Psoas muscle (tissue), 8 donors: ENCODE measurements around the gene LRRC3C. TPM values are rescaled to one million over a fixed set of nuclear protein-coding genes. Genes with fewer than 3 reads are reported as not detected.

Source experiments
- ATAC-seq, 4 donors: fragments of 200-7000 bp; cut with Tn5 transposase; one replicate each; pipeline ENCODE4 v1.9.1; 2020; ENCODE audit warnings: moderate library complexity in 3 of 4, mild to moderate bottlenecking in 2 of 4
- DNase-seq, 2 donors: peaks; one replicate each; pipeline ENCODE4 v3.0.0-alpha.2; 2020
- H3K27ac ChIP-seq: fragments of 200-600 bp; one replicate; pipeline ENCODE4 v1.8.0; 2022
- H3K27me3 ChIP-seq, 3 donors: fragments of 200-600 bp in 1 of 3; one replicate each; pipeline versions ENCODE4 v1.6.1 to v1.8.0; 2013 to 2022; ENCODE audit warnings: low read length in 2 of 3, mild to moderate bottlenecking in 2 of 3, moderate library complexity in 1 of 3; ENCODE audit not compliant: insufficient read depth in 3 of 3
- H3K36me3 ChIP-seq, 2 donors: fragments of 200-600 bp in 1 of 2; one replicate each; pipeline versions ENCODE4 v1.6.1 to v1.8.0; 2013 to 2022; ENCODE audit warnings: low read depth in 1 of 2, mild to moderate bottlenecking in 1 of 2, moderate library complexity in 1 of 2; ENCODE audit not compliant: insufficient read depth in 1 of 2
- H3K4me1 ChIP-seq: fragments of 200-600 bp; one replicate; pipeline ENCODE4 v1.8.0; 2022
- H3K4me3 ChIP-seq: fragments of 200-600 bp; one replicate; pipeline ENCODE4 v1.8.0; 2022; ENCODE audit warnings: mild to moderate bottlenecking
- H3K9me3 ChIP-seq: fragments of 200-600 bp; one replicate; pipeline ENCODE4 v1.8.0; 2022
- CTCF ChIP-seq: fragments of 200-600 bp; IDR thresholded peaks from one replicate; pipeline ENCODE4 v1.8.0; 2022; ENCODE audit warnings: antibody characterized with exemption
- WGBS, 3 donors: extraction: QIAGEN DNeasy Blood & Tissue Kit; methylation state at CpG; one replicate each; pipeline versions ENCODE4 v1.1.6 to v1.1.7; 2013; 5-methylcytosine and 5-hydroxymethylcytosine counted together
- intact Hi-C, 2 donors: fragments of 100-400 bp; cut with DNase I; formaldehyde crosslinking; loops; one replicate each; pipeline versions ENCODE4 v1.11.0 to v1.14.2; 2022
- polyA plus RNA-seq, 3 donors: library from polyadenylated mRNA; stranded (reverse); fragments of 200-250 nt; gene quantifications; one replicate each; pipeline ENCODE4 v1.2.3, GENCODE V29; 2013
- total RNA-seq, 4 donors: library from RNA; stranded (reverse); fragmentation: NEBNext Ultra II Directional in 2 of 4; extraction: Animal tissue kit (Norgen Biotek cat#: 25700) in 2 of 4; gene quantifications; one replicate each; pipeline versions ENCODE4 v1.2.1 to v1.2.4, GENCODE V29; 2021 to 2023
- donor health status: healthy with polysubstance abuse.
- donor health status: DM: no; HTN: no; CAD: no; lungs with moderate emphysema.
- donor health status: Bipolar disorder and iron deficiency.
- donor health status: healthy.
- donor health status: DM: yes; HTN: yes; CAD: no.
- donor health status: DM: no; HTN: no; CAD: no.
- donor health status: DM: no; HTN: no; CAD: no.
- donor health status: DM: yes; HTN: yes; CAD: no.

Gene LRRC3C
- total and polyA plus RNA-seq, 7 donors: 0.04 TPM; not detected in 6

DNA sequence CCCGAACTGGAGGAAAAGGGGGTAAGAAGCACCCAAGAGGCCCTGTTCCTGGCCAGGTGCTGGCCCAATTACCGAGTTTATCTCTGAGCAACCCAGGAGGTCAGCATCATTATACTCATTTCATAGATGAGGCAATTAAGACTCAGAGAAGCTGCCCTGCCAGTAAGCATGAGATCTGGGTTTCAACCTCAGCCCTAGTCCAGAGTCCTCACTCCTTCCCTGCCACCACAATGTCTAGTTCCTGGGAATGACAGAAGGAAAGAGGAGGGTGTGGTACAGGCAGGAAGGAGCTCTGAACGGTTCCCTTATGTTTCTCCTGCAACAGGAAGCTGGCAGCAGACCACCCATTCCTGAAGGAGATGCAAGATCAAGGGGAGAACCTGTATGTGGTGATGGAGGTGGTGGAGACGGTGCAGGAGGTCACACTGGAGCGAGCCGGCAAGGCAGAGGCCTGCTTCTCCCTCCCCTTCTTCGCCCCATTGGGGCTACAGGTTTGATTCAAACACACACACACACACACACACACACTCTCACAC, 42.7 kb downstream of the LRRC3C start:
- Histone ChIP-seq H3K27me3 (peaks cover 0 to 26% (median 0%) of the 10 kb centered on the region in 3 donors), H3K4me3 (no peak overlapping the region), H3K4me1 (no peaks in the 10 kb centered on the region), H3K36me3 (no peaks in the 10 kb centered on the region), H3K27ac (no peak overlapping the region), H3K9me3 (no peaks in the 10 kb centered on the region)
- no peak for DNase-seq
- no peak for ATAC-seq
- 61 to 65% (median 63%) methylated on average over 7 of the region's 7 CpGs for WGBS, 3 donors
- intact Hi-C loops: no loop called here
- no peak for TF ChIP-seq CTCF

DNA sequence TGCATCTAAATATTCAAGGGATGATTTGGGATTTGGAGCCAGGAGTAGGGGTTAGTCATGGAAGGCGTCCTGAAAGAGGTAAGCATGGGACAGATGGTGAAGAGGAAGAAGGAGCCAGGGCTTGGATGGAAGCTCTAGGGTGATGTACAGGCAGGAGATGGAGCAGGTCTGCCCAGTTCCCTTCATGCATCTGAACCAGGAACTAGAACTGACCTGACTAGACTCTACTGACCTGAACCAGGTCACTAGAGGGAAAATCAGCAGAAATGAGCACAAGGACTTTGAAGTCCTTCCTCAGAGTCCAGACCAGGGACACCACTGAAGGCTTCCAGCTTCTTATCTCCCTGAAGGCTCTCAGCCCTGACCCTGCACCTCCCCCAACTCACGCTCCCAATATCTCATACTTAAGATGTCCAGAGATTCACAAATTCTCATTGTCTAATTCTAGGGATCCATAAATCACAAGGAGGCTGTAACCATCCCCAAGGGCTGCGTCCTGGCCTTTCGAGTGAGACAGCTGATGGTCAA, 43.6 kb downstream of the LRRC3C start:
- no peak for TF ChIP-seq CTCF
- Histone ChIP-seq H3K27me3 (peaks cover 0 to 26% (median 0%) of the 10 kb centered on the region in 3 donors), H3K9me3 (no peaks in the 10 kb centered on the region), H3K36me3 (no peaks in the 10 kb centered on the region), H3K27ac (no peak overlapping the region), H3K4me3 (no peak overlapping the region), H3K4me1 (no peaks in the 10 kb centered on the region)
- no peak for DNase-seq
- intact Hi-C loops: no loop called here
- WGBS, 3 donors: 86 to 92% (median 89%) methylated on average over 4 of the region's 4 CpGs
- ATAC-seq: no peak

- H3K27me3 ChIP-seq: peaks cover 0 to 29% (median 2%) of the 10 kb centered on the region in 3 donors
- H3K4me1 ChIP-seq: no peaks in the 10 kb centered on the region
- WGBS, 3 donors: 37 to 52% (median 47%) methylated on average over 3 of the region's 3 CpGs
- H3K9me3 ChIP-seq: no peaks in the 10 kb centered on the region
- ATAC-seq (no peak), DNase-seq (no peak)
- intact Hi-C loops: no loop called here
- no peak overlapping the region for H3K4me3 ChIP-seq
- H3K36me3 ChIP-seq: no peaks in the 10 kb centered on the region
- TF ChIP-seq CTCF: no peak
- no peak overlapping the region for H3K27ac ChIP-seq
Observed at GRCh38 chr17:39972271-39972670, 44.7 kb downstream of the LRRC3C start.

DNA sequence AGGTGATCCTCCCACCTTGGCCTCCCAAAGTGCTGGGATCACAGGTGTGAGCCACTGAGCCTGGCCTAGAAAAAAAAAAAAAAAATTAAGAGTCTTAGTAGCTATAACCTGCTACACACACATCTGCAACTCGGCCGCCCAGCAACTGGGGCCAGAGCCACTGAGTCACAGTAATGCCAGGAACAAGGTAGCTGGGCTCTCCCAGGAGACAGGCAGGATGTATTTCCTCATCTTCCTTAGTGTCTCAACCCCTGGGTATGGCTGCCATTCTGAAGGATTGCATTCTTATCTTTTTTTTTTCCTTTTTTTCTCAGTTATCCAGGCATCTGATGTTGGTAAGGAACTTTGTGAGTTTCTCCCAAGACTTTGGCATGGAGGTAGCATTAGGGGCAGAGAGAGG, 46.0 kb downstream of the LRRC3C start:
- Histone ChIP-seq H3K4me3 (no peak overlapping the region), H3K4me1 (no peaks in the 10 kb centered on the region), H3K27ac (no peak overlapping the region), H3K9me3 (no peaks in the 10 kb centered on the region), H3K27me3 (peaks cover 0 to 29% (median 2%) of the 10 kb centered on the region in 3 donors), H3K36me3 (no peaks in the 10 kb centered on the region)
- no peak for ATAC-seq
- intact Hi-C loops: no loop called here
- WGBS, 3 donors: 88 to 95% (median 89%) methylated on average over 2 of the region's 2 CpGs
- no peak for TF ChIP-seq CTCF
- no peak for DNase-seq

GRCh38 chr17:39974433-39974832, 46.9 kb downstream of the LRRC3C start:
- Histone ChIP-seq H3K36me3 (no peaks in the 10 kb centered on the region), H3K4me1 (no peaks in the 10 kb centered on the region), H3K9me3 (no peaks in the 10 kb centered on the region), H3K27ac (no peak overlapping the region), H3K4me3 (no peak overlapping the region), H3K27me3 (peaks cover 0 to 24% (median 2%) of the 10 kb centered on the region in 3 donors)
- no peak for ATAC-seq
- no peak for TF ChIP-seq CTCF
- DNase-seq: no peak
- WGBS, 3 donors: 80 to 88% (median 83%) methylated on average over 5 of the region's 5 CpGs
- intact Hi-C loops: no loop called here
